HepG2 (cell line): ENCODE data around the gene TMEM156. TPM values are rescaled to one million over a fixed set of nuclear protein-coding genes. Genes with fewer than 3 reads are reported as not detected.

Experiments used
- FUBP1 ChIP-seq: sonication (generic); formaldehyde crosslinking; IDR thresholded peaks from 2 replicates; pipeline ENCODE4 v1.5.1; 2020; ENCODE audit warnings: missing genetic modification reagents, mild to moderate bottlenecking, borderline replicate concordance
- MEIS1 ChIP-seq: sonication (generic); formaldehyde crosslinking; IDR thresholded peaks from 2 replicates; pipeline ENCODE4 v1.9.0; 2021; ENCODE audit warnings: mild to moderate bottlenecking, missing genetic modification reagents, moderate library complexity, borderline replicate concordance
- MTA3 ChIP-seq: sonication (generic); formaldehyde crosslinking; IDR thresholded peaks from 2 replicates; pipeline ENCODE4 v1.4.0; 2020; ENCODE audit warnings: missing genetic modification reagents
- MYNN ChIP-seq: sonication (generic); formaldehyde crosslinking; IDR thresholded peaks from 2 replicates; pipeline ENCODE4 v1.4.0; 2020; ENCODE audit warnings: mild to moderate bottlenecking, low read depth, missing genetic modification reagents
- PAXIP1 ChIP-seq: sonication (generic); formaldehyde crosslinking; conservative IDR thresholded peaks from 2 replicates; pipeline ENCODE4 v1.4.0; 2020; ENCODE audit warnings: mild to moderate bottlenecking, missing genetic modification reagents, moderate library complexity
- RNF2 ChIP-seq: fragments of 450-650 bp; conservative IDR thresholded peaks from 2 replicates; pipeline ENCODE4 v1.6.1; 2016; ENCODE audit warnings: low read depth
- SPEN ChIP-seq: sonication (generic); formaldehyde crosslinking; IDR thresholded peaks from 2 replicates; pipeline ENCODE4 v1.5.1; 2020; ENCODE audit warnings: low read depth, mild to moderate bottlenecking, missing genetic modification reagents
- STAG1 ChIP-seq: sonication (generic); formaldehyde crosslinking; IDR thresholded peaks from 2 replicates; pipeline ENCODE4 v1.4.0; 2020; ENCODE audit warnings: missing genetic modification reagents
- TRAFD1 ChIP-seq: sonication (generic); formaldehyde crosslinking; IDR thresholded peaks from 2 replicates; pipeline ENCODE4 v1.5.1; 2020; ENCODE audit warnings: missing genetic modification reagents, mild to moderate bottlenecking, borderline replicate concordance
- ZFP41 ChIP-seq: sonication (generic); formaldehyde crosslinking; IDR thresholded peaks from 2 replicates; pipeline ENCODE4 v1.4.0; 2020; ENCODE audit warnings: mild to moderate bottlenecking, missing genetic modification reagents, borderline replicate concordance
- ZMYM2 ChIP-seq: sonication (generic); formaldehyde crosslinking; IDR thresholded peaks from 2 replicates; pipeline ENCODE4 v1.8.0; 2022; ENCODE audit warnings: mild to moderate bottlenecking, missing genetic modification reagents
- ZNF407 ChIP-seq: sonication (generic); formaldehyde crosslinking; IDR thresholded peaks from one replicate; pipeline ENCODE4 v1.5.1; 2020; ENCODE audit warnings: mild to moderate bottlenecking, missing genetic modification reagents; ENCODE audit errors: not compliant biosample characterization
- polyA plus RNA-seq, 8 experiments: library from polyadenylated mRNA; depleted of rRNA in 3 of 8; stranded (reverse) in 7 of 8; unstranded in 1 of 8; fragments of >200 nt; fragmentation: Illumina TruSeq in 4 of 8; extraction: Trizol in 4 of 8; gene quantifications; 2 replicates each; pipeline versions ENCODE4 v1.2.1 to v1.2.3, GENCODE V29; 2011 to 2016; ENCODE audit warnings: low read depth in 4 of 8, missing spikeins in 1 of 8, mixed read lengths in 1 of 8; ENCODE audit not compliant: insufficient read depth in 1 of 8
- total RNA-seq, 5 experiments: library from RNA; depleted of rRNA; stranded (reverse); fragments of >200 nt; fragmentation: Illumina TruSeq; extraction: Trizol; gene quantifications; 2 replicates each; pipeline ENCODE4 v1.2.3, GENCODE V29; 2016; ENCODE audit warnings: low read depth in 1 of 5

TMEM156 gene
- total and polyA plus RNA-seq, 2 of the 13 experiments (the other 11 are each of a cell fraction or from before 2014, with no cell fraction given): 1.6 TPM; not detected in 1

GRCh38 chr4:39044364-39044955 lies 12.3 kb upstream of the TMEM156 start (continued):
- TF ChIP-seq ZNF407: no peak
- TF ChIP-seq STAG1 (CRISPR knock-in tag): no peak
- no peak for TF ChIP-seq MYNN
- TF ChIP-seq SPEN (CRISPR knock-in tag): 0 out of 2 replicates have a peak, but pooled peaks have one; percentile 25
- TF ChIP-seq MEIS1 (CRISPR knock-in tag): 0 out of 2 replicates have a peak, but pooled peaks have one; percentile 55
- TF ChIP-seq PAXIP1 (CRISPR knock-in tag): peak; percentile 57
- no peak for TF ChIP-seq ZFP41 (CRISPR knock-in tag)
- TF ChIP-seq TRAFD1: no peak
- no peak for TF ChIP-seq MTA3 (CRISPR knock-in tag)
- no peak for TF ChIP-seq FUBP1 (CRISPR knock-in tag)
- 0 out of 2 replicates have a peak, but pooled peaks have one; percentile 40 for TF ChIP-seq ZMYM2 (CRISPR knock-in tag)
- no peak for TF ChIP-seq RNF2
